Pons (tissue), 1 donor: ENCODE results near the gene DNAI4.
"Not testable (repeated sequence)": the region's sequence is repeated elsewhere in the genome, so short reads cannot be mapped to it uniquely, and the experiment has no call there.

Source experiments
- DNase-seq: peaks from one replicate; pipeline ENCODE4 v3.0.0-alpha.2; 2016; ENCODE audit warnings: low spot score

Gene DNAI4

GRCh38 chr1:66929691-66929998 is 5.0 kb upstream of the DNAI4 start:
- DNase-seq, result no peak

DNA sequence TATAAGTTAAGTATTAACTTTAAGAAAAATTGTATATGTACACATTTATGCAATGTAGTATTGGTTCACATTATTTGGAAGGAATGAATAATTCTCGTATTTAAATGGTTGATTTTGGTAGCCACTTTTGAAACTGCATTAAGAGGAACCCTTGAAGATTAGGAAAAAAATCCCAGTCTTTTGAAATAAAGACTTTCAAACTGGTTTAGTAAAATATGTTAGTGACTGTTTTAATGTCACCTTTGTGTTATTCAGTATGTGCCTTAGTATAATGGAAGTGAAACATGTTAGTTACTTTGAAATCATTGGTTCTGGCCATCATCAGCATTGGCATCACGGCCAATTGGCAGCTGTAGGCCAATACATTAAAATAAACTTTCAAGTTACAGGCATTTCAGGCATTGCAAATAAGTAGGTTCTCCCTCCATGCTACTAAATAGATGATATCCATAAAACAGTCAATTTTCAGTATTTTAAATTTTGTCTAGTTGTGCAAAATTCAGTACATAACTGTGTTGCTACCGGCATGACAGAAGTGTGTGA is 4.6 kb upstream of the DNAI4 start:
- DNase-seq, result no peak

GRCh38 chr1:66927528-66927927 is 2.9 kb upstream of the DNAI4 start:
- DNase-seq, result no peak

GRCh38 chr1:66925944-66926343 is 1.3 kb upstream of the DNAI4 start:
- DNase-seq, result no peak

- no peak for DNase-seq
Measured at GRCh38 chr1:66925558-66925910, 878 bp upstream of the DNAI4 start.

GRCh38 chr1:66920543-66920942 is 4.1 kb downstream of the DNAI4 start:
- DNase-seq, result no peak

DNA sequence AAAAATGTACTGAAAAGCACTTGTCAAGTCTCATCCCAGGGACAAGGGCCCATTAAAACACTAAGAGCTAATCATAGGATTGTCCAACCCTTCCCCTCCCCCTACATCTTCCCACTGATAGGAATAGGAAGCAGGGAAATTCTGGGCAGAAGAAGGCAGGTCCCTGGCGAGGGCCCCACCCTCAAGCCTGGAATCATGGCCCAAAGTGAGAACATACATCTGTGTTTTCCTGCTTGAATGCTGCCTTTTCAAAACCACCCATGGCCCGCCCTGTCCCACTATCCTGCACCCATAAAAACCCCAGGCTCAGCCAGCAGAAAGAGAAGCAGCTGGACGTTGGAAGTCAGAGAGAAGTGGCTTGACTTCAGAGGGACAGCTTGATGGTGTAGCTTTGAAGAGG is 4.8 kb downstream of the DNAI4 start:
- DNase-seq, result no peak

GRCh38 chr1:66919063-66919462 is 5.6 kb downstream of the DNAI4 start:
- DNase-seq, result no peak

GRCh38 chr1:66917476-66917875 is 7.2 kb downstream of the DNAI4 start:
- no peak for DNase-seq

- no peak for DNase-seq
Measured at GRCh38 chr1:66916320-66916719, 8.3 kb downstream of the DNAI4 start.

- DNase-seq, result not testable (repeated sequence)
Measured at GRCh38 chr1:66915203-66915602, 9.5 kb downstream of the DNAI4 start.

GRCh38 chr1:66893712-66894111 is 30.9 kb downstream of the DNAI4 start:
- DNase-seq, result no peak

GRCh38 chr1:66890621-66891020 is 34.0 kb downstream of the DNAI4 start:
- no peak for DNase-seq

- no peak for DNase-seq
Measured at GRCh38 chr1:66889030-66889429, 35.6 kb downstream of the DNAI4 start.

DNA sequence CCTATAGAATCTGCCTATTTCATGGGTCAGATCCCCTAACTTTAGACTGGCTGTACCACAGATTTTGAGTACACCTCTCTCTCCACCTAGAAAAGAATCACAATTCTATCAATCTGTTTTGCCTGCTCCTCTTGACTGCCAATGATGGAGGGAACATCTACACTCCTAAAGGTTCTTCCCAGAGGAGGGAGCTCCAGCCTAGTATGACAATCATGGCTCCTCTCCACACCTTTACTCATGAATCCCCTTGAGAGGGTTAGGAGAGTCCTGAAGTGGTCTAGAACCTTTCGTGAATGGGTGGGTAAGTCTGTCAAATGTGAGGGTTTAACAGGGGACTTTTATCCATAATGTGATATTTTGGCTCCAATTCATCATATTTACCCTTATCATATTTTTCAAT is 48.0 kb downstream of the DNAI4 start:
- no peak for DNase-seq

DNA sequence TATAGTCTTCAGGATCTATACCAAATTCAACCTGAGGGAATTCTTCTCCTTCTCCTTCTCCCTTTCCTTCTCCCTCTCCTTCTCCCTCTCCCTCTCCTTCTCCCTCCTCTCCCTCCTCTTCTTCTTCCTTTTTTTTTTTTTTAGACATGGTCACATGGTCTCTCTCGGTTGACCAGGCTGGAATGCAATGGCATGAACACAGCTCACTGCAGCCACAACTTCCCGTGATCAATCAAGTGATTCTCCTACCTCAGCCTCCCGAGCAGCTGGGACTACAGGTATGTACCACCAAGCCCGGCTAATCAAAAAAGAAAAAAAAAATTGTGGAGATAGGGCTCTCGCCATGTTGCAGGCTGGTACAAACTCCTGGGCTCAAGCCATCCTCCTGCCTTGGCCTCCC is 51.5 kb downstream of the DNAI4 start:
- DNase-seq, result no peak

DNA sequence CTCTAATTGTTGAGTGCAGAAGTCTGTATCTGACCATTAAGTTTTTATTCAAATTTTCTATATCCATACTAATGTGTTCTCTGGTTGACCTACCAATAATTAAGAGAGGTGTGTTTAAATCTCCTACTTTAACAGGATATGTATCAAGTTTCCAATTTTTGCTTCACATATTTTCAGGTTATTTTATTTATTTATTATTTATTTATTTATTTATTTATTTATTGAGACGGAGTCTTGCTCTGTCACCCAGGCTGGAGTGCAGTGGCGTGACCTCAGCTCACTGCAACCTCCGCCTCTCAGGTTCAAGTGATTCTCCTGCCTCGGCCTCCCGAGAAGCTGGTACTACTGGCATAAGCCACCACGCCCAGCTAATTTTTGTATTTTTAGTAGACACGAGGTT is 52.6 kb downstream of the DNAI4 start:
- DNase-seq, result not testable (repeated sequence)

- DNase-seq, result no peak
Measured at GRCh38 chr1:66867501-66867900, 57.2 kb downstream of the DNAI4 start.

GRCh38 chr1:66860529-66860928 is 64.1 kb downstream of the DNAI4 start:
- DNase-seq, result no peak

DNA sequence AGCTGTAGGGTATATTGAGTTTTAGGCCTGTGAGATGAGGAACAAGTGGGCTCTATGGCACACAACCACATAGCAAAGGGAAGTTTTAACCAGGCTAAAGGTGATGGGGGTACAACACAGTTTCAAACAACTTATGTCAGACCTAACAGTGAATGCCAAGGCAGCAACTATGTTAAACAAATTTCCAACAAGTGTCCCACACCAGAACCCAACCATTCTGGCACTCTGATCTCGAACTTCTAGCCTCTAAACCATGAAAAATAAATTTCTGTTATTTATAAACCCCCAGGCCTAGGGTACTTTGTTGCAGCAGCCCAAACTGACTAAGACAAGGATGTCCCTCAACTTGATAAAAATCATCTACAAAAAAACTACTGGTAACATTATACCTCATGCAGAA is 71.3 kb downstream of the DNAI4 start:
- no peak for DNase-seq

- DNase-seq, result no peak
Measured at GRCh38 chr1:66852870-66853269, 71.8 kb downstream of the DNAI4 start.

DNA sequence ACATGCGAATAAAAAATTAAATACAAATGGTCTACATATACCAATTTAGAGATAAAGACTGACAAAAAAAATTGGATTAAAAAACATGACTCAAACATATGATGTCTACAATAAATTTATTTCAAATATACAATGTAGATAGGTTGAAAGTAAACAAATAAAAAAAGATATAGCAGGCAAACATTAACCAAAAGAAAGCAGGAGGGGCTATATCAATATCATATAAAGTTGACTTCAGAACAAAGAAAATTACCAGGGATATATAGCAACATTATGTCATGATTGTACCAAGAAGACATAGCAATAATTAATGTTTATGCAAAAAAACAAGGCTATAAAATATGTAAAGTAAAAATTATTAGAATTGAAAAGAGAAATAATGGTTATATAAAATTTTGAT is 73.7 kb downstream of the DNAI4 start:
- DNase-seq, result no peak

DNA sequence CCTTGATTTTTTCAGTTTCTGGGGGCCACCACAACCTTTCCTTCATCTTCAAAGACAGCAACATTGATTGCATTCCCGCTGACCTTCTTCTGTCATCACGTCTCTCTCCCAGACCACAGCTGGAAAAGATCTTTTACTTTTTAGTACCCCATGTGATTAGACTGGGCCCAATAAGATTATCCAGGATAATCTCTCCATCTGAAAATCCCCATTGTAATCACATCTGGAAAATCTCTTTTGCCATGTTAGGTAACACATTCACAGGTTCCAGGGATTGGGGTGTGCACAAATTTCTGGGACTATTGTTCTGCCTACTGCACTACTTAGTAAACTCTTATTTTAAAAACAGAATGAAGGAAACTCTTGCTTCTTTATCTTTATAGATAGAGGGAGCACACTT is 76.5 kb downstream of the DNAI4 start:
- DNase-seq, result no peak

DNA sequence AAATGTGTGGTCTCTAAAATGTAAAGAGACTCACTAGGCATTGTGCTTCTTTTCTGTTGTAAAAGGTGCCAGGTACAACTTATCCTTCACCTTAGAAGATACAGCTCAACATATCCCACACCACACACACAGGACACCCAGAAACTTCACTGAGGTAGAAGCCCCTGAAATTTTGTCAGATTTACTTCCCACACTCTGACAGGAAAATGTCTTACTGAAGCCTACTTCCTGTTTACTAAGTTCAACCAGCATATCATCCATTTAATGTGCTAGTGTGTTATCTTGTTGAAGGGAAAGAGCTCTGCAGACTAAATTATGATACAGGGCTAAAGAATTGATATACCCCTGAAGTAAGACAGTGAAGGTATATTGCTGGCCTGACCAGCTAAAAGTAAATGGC is 83.7 kb downstream of the DNAI4 start:
- no peak for DNase-seq

DNA sequence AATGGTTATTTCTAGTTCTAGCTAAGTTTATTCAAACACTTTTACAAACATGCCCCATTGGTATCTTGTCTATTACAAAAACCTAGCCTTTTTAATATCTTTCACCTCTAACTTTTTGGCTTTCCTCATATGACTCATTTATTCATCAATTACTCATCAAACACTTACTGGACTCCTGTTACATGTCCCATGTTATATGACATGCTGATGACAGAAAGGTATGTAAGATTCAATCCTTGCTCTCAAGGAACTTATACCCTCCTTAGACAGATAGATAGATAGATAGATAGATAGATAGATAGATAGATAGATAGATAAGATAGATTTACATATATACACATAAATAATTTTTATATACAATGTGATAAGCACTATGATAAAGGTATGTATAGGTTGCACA is 89.7 kb downstream of the DNAI4 start:
- no peak for DNase-seq
